ENCODE results near the gene NDUFA5. TPM values are rescaled to one million over a fixed set of nuclear protein-coding genes. Genes with fewer than 3 reads are reported as not detected.

The NDUFA5 gene
- total and polyA plus RNA-seq, 3 donors from 2014 or later: 49.2 to 83.3 (median 68.5) TPM

DNA sequence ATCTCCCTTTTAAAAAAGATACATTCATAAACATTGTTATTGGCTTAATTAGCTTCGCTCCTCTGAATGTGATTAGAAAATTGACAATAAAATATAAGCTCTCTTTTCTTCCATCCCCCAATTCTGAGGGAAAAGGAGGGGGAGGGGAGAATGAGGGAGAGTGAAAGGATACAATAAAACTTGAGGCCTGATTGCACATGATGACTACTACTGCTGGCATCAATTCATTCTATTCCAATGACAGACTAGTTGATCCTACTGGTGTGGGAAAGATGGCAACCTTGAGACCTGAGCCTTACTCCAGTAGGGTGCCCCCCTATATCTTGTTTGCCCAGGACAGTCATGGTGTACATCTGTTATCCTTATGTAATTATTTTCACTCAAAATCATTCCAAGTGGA is 18.7 kb downstream of the NDUFA5 start:
- no peak for TF ChIP-seq POLR2A (IDR thresholded peaks at IDR 0.05)
- no peaks in the 10 kb centered on the region for H3K27me3 ChIP-seq
- H3K27ac ChIP-seq: no peak overlapping the region
- DNase-seq: no peak
- H3K36me3 ChIP-seq (ENCODE audit: low read depth, missing control alignments): no peaks in the 10 kb centered on the region
- peaks cover 4% of the 10 kb centered on the region for H3K4me1 ChIP-seq
- intact Hi-C loops (cut with DNase I; ENCODE audit: low total_unique reads): no loop called here
- 57 to 78% methylated on average over 1 of the region's 1 CpG for WGBS, 2 donors
- H3K4me3 ChIP-seq: no peak overlapping the region
- no peaks in the 10 kb centered on the region for H3K9me3 ChIP-seq

DNA sequence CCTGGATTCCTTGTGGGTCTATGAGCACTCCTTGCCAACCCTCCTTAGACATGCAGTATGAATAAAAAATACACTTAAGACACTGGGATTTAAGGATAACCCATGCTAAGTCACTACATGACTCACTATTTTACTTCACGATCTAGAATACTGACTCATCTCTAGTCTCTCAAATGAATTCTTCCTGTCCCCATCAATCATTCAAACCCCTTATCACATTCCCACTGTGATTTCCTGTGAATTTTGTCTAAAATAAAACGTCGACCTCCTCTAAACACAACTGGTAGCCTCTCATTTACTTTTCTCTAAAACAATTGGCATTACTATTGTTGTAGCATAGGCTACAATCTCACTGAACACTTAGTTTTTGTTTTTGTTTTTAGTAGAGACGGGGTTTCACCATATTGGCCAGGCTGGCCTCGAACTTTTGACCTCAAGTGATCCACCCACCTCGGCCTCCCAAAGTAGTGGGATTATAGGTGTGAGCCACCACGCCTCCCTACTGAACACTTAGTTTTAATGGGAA is 19.4 kb downstream of the NDUFA5 start:
- 62 to 63% methylated on average over 7 of the region's 7 CpGs for WGBS, 2 donors
- Histone ChIP-seq H3K27me3 (no peaks in the 10 kb centered on the region), H3K27ac (no peak overlapping the region), H3K36me3 (ENCODE audit: low read depth, missing control alignments) (no peaks in the 10 kb centered on the region), H3K4me1 (peaks cover 4% of the 10 kb centered on the region), H3K9me3 (no peaks in the 10 kb centered on the region), H3K4me3 (no peak overlapping the region)
- intact Hi-C loops (cut with DNase I; ENCODE audit: low total_unique reads): no loop called here
- DNase-seq: no peak
- TF ChIP-seq CTCF (IDR thresholded peaks at IDR 0.05) (no peak), POLR2A (IDR thresholded peaks at IDR 0.05) (no peak)

DNA sequence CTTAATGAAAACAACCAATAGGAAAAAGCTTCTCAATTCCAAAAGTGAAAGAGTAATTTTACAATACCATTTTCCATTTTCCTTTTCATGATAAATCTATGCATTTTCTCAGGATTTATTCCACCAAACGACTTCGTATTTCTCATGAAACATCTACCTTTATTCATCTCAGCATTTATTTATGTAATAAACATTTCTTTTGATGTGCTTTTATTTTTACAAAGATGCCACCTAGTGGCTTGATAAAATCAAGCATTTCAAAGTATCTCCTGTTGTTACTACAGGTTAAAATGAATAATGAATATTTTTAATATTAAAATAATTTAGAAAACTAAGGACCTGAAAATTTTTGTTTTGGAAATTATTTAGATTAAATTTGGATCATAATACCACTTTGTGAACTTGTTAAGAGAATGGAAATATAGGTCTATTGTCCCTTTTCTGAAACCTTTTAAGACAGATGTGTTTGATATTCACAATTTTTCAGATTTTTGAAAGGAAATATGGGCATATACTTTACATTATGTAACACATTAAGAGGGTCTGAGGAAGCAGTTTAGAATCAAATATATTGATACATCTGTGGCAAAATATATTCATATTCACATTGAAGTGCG is 20.5 kb downstream of the NDUFA5 start:
- H3K36me3 ChIP-seq (ENCODE audit: low read depth, missing control alignments): no peaks in the 10 kb centered on the region
- no peaks in the 10 kb centered on the region for H3K9me3 ChIP-seq
- DNase-seq: no peak
- intact Hi-C loops (cut with DNase I; ENCODE audit: low total_unique reads): no loop called here
- H3K27me3 ChIP-seq: no peaks in the 10 kb centered on the region
- peaks cover 4% of the 10 kb centered on the region for H3K4me1 ChIP-seq
- no peak overlapping the region for H3K4me3 ChIP-seq
- peak in 1 of 3 experiments; percentile 65 for TF ChIP-seq CTCF (IDR thresholded peaks at IDR 0.05)
- TF ChIP-seq POLR2A (IDR thresholded peaks at IDR 0.05): no peak
- 17 to 53% methylated on average over 3 of the region's 3 CpGs for WGBS, 2 donors
- no peak overlapping the region for H3K27ac ChIP-seq

DNA sequence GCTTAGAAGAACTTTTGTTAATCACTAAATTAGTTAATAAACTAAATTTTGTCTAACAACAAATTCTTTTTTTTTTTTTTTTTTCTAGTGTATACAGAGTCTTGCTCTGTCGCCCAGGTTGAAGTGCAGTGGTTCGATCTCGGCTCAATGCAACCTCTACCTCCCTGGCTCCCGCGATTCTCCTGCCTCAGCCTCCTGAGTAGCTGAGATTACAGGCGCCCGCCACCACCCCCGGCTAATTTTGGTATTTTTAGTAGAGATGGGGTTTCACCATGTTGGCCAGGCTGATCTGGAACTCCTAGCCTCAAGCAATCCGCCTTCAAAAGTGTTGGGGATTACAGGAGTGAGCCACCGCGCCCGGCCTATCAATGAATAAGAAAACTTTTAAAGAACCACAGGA is 22.1 kb downstream of the NDUFA5 start:
- H3K27me3 ChIP-seq: no peaks in the 10 kb centered on the region
- H3K9me3 ChIP-seq: no peaks in the 10 kb centered on the region
- WGBS, 2 donors: 51 to 69% methylated on average over 12 of the region's 12 CpGs
- DNase-seq: peak; percentile 25
- H3K4me1 ChIP-seq: peaks cover 4% of the 10 kb centered on the region
- no peaks in the 10 kb centered on the region for H3K36me3 ChIP-seq (ENCODE audit: low read depth, missing control alignments)
- H3K4me3 ChIP-seq: peak overlapping the region; percentile 66 to 75
- peak overlapping the region; percentile 90 to 96 for H3K27ac ChIP-seq
- intact Hi-C loops (cut with DNase I; ENCODE audit: low total_unique reads): no loop called here
- TF ChIP-seq CTCF (IDR thresholded peaks at IDR 0.05) (no peak), POLR2A (IDR thresholded peaks at IDR 0.05) (no peak)

- peak; percentile 99 for DNase-seq
- H3K27me3 ChIP-seq: no peaks in the 10 kb centered on the region
- no peaks in the 10 kb centered on the region for H3K9me3 ChIP-seq
- peak within 1 kb of the TSS; percentile 90 to 96 for H3K27ac ChIP-seq
- 1% methylated on average over 51 to 52 of the region's 54 CpGs for WGBS, 2 donors
- intact Hi-C loops (cut with DNase I; ENCODE audit: low total_unique reads): no loop called here
- peak within 1 kb of the TSS; percentile 66 to 75 for H3K4me3 ChIP-seq
- H3K4me1 ChIP-seq: peaks cover 4% of the 10 kb centered on the region
- no peak for TF ChIP-seq POLR2A (IDR thresholded peaks at IDR 0.05)
- no peak for TF ChIP-seq CTCF (IDR thresholded peaks at IDR 0.05)
- H3K36me3 ChIP-seq (ENCODE audit: low read depth, missing control alignments): no peaks in the 10 kb centered on the region
These were observed 23.0 kb downstream of the NDUFA5 start, which contains the start of gene IQUB for GRCh38 chr7:123534383-123535260. IQUB (minus strand) TSS chr7:123534595; CDS start chr7:123512340, 22,255 bp downstream.

All from testis (tissue), 3 donors.